RWPE2 (cell line): ENCODE measurements around the gene MS4A15.

Experiments
- ATAC-seq: fragments of 200-7000 bp; cut with Tn5 transposase; 3 replicates; pipeline ENCODE4 v1.9.1; 2021; ENCODE audit warnings: low read depth
- DNase-seq: peaks from one replicate; pipeline ENCODE4 v3.0.0-alpha.2; 2020; ENCODE audit warnings: low spot score
- H3K27ac ChIP-seq: fragments of 450-650 bp; 2 replicates; pipeline ENCODE4 v1.5.1; 2017; ENCODE audit warnings: mild to moderate bottlenecking; ENCODE audit not compliant: poor library complexity, severe bottlenecking
- H3K27me3 ChIP-seq: fragments of 250-450 bp; sonication (Bioruptor Pico); 2 replicates; pipeline ENCODE4 v1.5.1; 2021; ENCODE audit warnings: mild to moderate bottlenecking, moderate library complexity; ENCODE audit not compliant: insufficient read depth, poor library complexity, severe bottlenecking
- H3K36me3 ChIP-seq: fragments of 250-450 bp; sonication (Bioruptor Pico); 2 replicates; pipeline ENCODE4 v1.5.1; 2020; ENCODE audit warnings: low read depth, mild to moderate bottlenecking, moderate library complexity
- H3K4me1 ChIP-seq: fragments of 250-450 bp; sonication (Bioruptor Pico); 2 replicates; pipeline ENCODE4 v1.5.1; 2021; ENCODE audit warnings: mild to moderate bottlenecking, moderate library complexity; ENCODE audit not compliant: insufficient read depth, poor library complexity, severe bottlenecking
- H3K4me3 ChIP-seq: fragments of 250-450 bp; sonication (Bioruptor Pico); 2 replicates; pipeline ENCODE4 v1.5.1; 2021; ENCODE audit warnings: mild to moderate bottlenecking, moderate library complexity; ENCODE audit not compliant: severe bottlenecking
- H3K9me3 ChIP-seq: fragments of 250-450 bp; sonication (Bioruptor Pico); 2 replicates; pipeline ENCODE4 v1.5.1; 2021; ENCODE audit warnings: mild to moderate bottlenecking, moderate library complexity; ENCODE audit not compliant: severe bottlenecking
- CTCF ChIP-seq: fragments of 450-650 bp; IDR thresholded peaks from one replicate; pipeline ENCODE4 v1.5.1; 2017; ENCODE audit warnings: mild to moderate bottlenecking, moderate library complexity; ENCODE audit not compliant: poor library complexity, severe bottlenecking

Gene MS4A15

GRCh38 chr11:60809691-60810090 is 53.0 kb downstream of the MS4A15 start:
- Histone ChIP-seq H3K9me3 (no peaks in the 10 kb centered on the region), H3K4me3 (no peak overlapping the region), H3K36me3 (no peaks in the 10 kb centered on the region), H3K27me3 (no peaks in the 10 kb centered on the region), H3K27ac (no peak overlapping the region), H3K4me1 (no peaks in the 10 kb centered on the region)
- DNase-seq = no peak
- TF ChIP-seq CTCF = no peak
- ATAC-seq = no peak

DNA sequence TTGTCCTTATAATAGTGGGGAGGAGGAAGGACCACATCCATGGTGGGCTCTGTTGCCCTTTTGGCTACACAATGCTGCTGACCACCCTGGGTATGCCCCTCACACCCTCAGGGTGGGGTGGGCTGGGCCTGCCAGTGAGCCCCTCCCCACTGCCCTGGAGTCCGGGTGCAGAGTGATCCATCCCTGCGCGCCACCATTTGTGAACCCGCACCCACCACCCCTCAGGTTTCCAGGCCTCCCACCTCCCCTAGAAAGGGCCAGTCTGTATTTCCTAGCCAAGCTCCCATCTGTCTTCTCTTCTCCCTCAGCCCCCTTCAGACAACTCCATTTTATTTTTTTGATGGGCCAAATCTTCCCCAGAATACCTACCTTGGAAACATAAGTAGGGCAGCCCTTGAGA is 53.5 kb downstream of the MS4A15 start:
- H3K9me3 ChIP-seq = no peaks in the 10 kb centered on the region
- H3K4me1 ChIP-seq = no peaks in the 10 kb centered on the region
- no peaks in the 10 kb centered on the region for H3K36me3 ChIP-seq
- no peak for DNase-seq
- H3K4me3 ChIP-seq = no peak overlapping the region
- H3K27me3 ChIP-seq = no peaks in the 10 kb centered on the region
- H3K27ac ChIP-seq = no peak overlapping the region
- no peak for ATAC-seq
- no peak for TF ChIP-seq CTCF

- Histone ChIP-seq H3K36me3 (no peaks in the 10 kb centered on the region), H3K9me3 (no peaks in the 10 kb centered on the region), H3K4me1 (no peaks in the 10 kb centered on the region), H3K27me3 (no peaks in the 10 kb centered on the region), H3K27ac (no peak overlapping the region), H3K4me3 (no peak overlapping the region)
- no peak for DNase-seq
- TF ChIP-seq CTCF = no peak
- no peak for ATAC-seq
Measured at GRCh38 chr11:60810569-60810968, 53.9 kb downstream of the MS4A15 start.

- Histone ChIP-seq H3K27ac (no peak overlapping the region), H3K27me3 (no peaks in the 10 kb centered on the region), H3K36me3 (no peaks in the 10 kb centered on the region), H3K9me3 (peaks cover 7% of the 10 kb centered on the region), H3K4me1 (no peaks in the 10 kb centered on the region), H3K4me3 (no peak overlapping the region)
- no peak for ATAC-seq
- no peak for TF ChIP-seq CTCF
- DNase-seq = no peak
Measured at GRCh38 chr11:60813324-60813723, 56.7 kb downstream of the MS4A15 start.

DNA sequence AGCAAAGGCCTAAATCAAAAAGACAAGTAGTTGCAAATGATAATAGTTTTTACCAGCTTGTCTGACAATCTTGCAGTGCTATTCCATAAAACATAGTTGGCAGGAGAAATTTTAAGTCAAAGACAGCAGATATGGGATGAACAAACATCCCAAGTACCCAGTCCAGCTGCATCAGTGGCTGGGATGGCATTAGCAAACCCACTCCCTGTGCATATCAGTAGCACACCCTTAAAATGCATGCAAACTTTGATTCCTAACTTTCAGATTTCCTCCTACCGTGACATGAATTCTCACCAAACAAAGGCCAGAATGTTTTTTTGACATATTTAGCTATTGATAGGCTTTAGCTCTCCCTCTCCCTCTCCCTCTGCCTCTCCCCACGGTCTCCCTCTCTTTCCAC is 57.4 kb downstream of the MS4A15 start:
- no peaks in the 10 kb centered on the region for H3K4me1 ChIP-seq
- ATAC-seq = no peak

More for the DNA sequence above, 57.4 kb downstream of the MS4A15 start:
- no peak for TF ChIP-seq CTCF
- H3K4me3 ChIP-seq = no peak overlapping the region
- no peaks in the 10 kb centered on the region for H3K36me3 ChIP-seq
- H3K27ac ChIP-seq = no peak overlapping the region
- no peaks in the 10 kb centered on the region for H3K27me3 ChIP-seq
- DNase-seq = no peak
- H3K9me3 ChIP-seq = peaks cover 7% of the 10 kb centered on the region
